Heart left ventricle (tissue), 13 donors: ENCODE measurements around the gene PHTF1.

ENCODE experiments used
- POLR2A ChIP-seq, 2 donors: fragments of 450-650 bp; IDR thresholded peaks; one replicate each; pipeline ENCODE4 v1.6.1; 2017; ENCODE audit warnings: antibody characterized with exemption in 2 of 2, mild to moderate bottlenecking in 2 of 2, moderate library complexity in 2 of 2
- TF ChIP-seq, protein P1 (sequence below), 12 donors: fragments of 200-600 bp; sonication (generic) in 4 of 12; IDR thresholded peaks; one replicate each; pipeline versions ENCODE4 v1.5.0 to v1.8.0; 2018 to 2022; ENCODE audit warnings: antibody characterized with exemption in 12 of 12, mild to moderate bottlenecking in 5 of 12
- donor health status: ischemic (EF 13 %, LVEDD 7.1; RV severe dilation, severe dysfunction).
- donor health status: DM: no; HTN: yes; CAD: no.
- donor health status: DM: no; HTN: no; CAD: no.
- donor health status: ischemic (EF 25% LVEDD 6.9; RV normal size, moderate dysfunction).
- donor health status: ischemic (EF 25% LVEDD 5.7; RV mildly dilated, moderate dysfunction).
- donor health status: ischemic (EF 35%, LVEDD 5.7; RV mildly dilated, moderate dysfunction).
- donor health status: nonischemic (EF 11% LVEDD 7.7; RV severe dilation, severe dysfunction).
- donor health status: DM: yes; HTN: yes; CAD: no.
- donor health status: PGD.
- donor health status: ischemic (EF 29% LVEDD 5.4; RV normal size, mild dysfunction).
- donor health status: nonischemic (EF 23%, LVEDD 6.1; RV moderate dilation, normal function).

DNA sequence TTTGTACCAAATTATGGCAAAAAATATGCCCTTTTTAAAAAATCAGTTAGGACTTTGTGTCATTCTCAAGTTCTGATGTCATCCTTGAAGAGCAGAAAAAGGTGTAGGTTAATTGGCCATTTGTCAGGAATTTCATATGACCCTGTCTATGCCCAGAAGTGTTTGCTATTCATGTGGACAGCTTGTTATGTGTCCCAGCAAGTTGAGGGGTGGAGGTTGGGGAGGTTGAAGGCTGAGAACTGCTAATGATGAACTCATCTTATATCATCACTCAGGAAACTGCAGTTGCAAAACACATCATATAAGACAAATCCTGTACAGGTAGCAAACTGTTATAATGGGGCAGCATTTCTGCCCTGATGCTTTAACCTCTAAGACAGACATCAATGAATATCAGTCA is 106.5 kb downstream of the PHTF1 start:
- TF ChIP-seq, protein P1, sequence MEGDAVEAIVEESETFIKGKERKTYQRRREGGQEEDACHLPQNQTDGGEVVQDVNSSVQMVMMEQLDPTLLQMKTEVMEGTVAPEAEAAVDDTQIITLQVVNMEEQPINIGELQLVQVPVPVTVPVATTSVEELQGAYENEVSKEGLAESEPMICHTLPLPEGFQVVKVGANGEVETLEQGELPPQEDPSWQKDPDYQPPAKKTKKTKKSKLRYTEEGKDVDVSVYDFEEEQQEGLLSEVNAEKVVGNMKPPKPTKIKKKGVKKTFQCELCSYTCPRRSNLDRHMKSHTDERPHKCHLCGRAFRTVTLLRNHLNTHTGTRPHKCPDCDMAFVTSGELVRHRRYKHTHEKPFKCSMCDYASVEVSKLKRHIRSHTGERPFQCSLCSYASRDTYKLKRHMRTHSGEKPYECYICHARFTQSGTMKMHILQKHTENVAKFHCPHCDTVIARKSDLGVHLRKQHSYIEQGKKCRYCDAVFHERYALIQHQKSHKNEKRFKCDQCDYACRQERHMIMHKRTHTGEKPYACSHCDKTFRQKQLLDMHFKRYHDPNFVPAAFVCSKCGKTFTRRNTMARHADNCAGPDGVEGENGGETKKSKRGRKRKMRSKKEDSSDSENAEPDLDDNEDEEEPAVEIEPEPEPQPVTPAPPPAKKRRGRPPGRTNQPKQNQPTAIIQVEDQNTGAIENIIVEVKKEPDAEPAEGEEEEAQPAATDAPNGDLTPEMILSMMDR (IDR thresholded peaks at IDR 0.05), result no peak
- no peak for TF ChIP-seq POLR2A (IDR thresholded peaks at IDR 0.05)
